Prostate gland (tissue), 2 donors: ENCODE data around the gene TOR1AIP1. TPM values are rescaled to one million over a fixed set of nuclear protein-coding genes. Genes with fewer than 3 reads are reported as not detected.

Experiments used
- DNase-seq: peaks from one replicate; pipeline ENCODE4 v3.0.0-alpha.2; 2019; ENCODE audit warnings: low spot score
- H3K27ac ChIP-seq, 2 donors: fragments of 200-600 bp; sonication (generic); 2 replicates each; pipeline ENCODE4 v1.5.1; 2017 to 2019
- H3K27me3 ChIP-seq: fragments of 200-600 bp; sonication (generic); replicated peaks from 2 replicates; pipeline ENCODE4 v1.5.1; 2019; ENCODE audit not compliant: insufficient read depth
- H3K36me3 ChIP-seq, 2 donors: fragments of 200-600 bp; sonication (generic); 1 replicate in 1 of 2; 2 replicates in 1 of 2; pipeline versions ENCODE4 v1.5.1 to v1.8.1; 2017 to 2019
- H3K4me1 ChIP-seq: fragments of 200-600 bp; sonication (generic); replicated peaks from 2 replicates; pipeline ENCODE4 v1.5.1; 2019
- H3K4me3 ChIP-seq, 2 donors: fragments of 200-600 bp; sonication (generic); 2 replicates each; pipeline ENCODE4 v1.5.1; 2017 to 2019
- H3K9me3 ChIP-seq: fragments of 200-600 bp; sonication (generic); 2 replicates; pipeline ENCODE4 v1.5.1; 2017
- POLR2A ChIP-seq: fragments of 450-650 bp; IDR thresholded peaks from one replicate; pipeline ENCODE4 v1.6.1; 2016; ENCODE audit warnings: antibody characterized with exemption, mild to moderate bottlenecking
- POLR2AphosphoS5 ChIP-seq: sonication (generic); formaldehyde crosslinking; IDR thresholded peaks from one replicate; pipeline ENCODE4 v1.6.1; 2017; ENCODE audit warnings: antibody characterized with exemption
- WGBS: methylation state at CpG from one replicate; pipeline ENCODE4 v1.1.5; 2018; 5-methylcytosine and 5-hydroxymethylcytosine counted together
- intact Hi-C: fragments of 100-400 bp; cut with DNase I; formaldehyde crosslinking; loops from one replicate; pipeline ENCODE4 v1.14.2; 2022
- total RNA-seq, 2 donors: library from RNA; depleted of rRNA; stranded (reverse); fragments of >200 nt; gene quantifications; one replicate each; pipeline ENCODE4 v1.1.0, GENCODE V29; 2016
- TF ChIP-seq, protein P1 (sequence below), 4 experiments: fragments of 200-600 bp in 2 of 4; fragments of 450-650 bp in 2 of 4; sonication (generic) in 2 of 4; IDR thresholded peaks; 1 replicate in 3 of 4; 2 replicates in 1 of 4; pipeline ENCODE4 v1.5.1; 2016 to 2019; ENCODE audit warnings: antibody characterized with exemption in 4 of 4, mild to moderate bottlenecking in 2 of 4, moderate library complexity in 2 of 4

The TOR1AIP1 gene
- total RNA-seq, 2 donors from 2014 or later: 81.7 to 86.4 TPM

DNA sequence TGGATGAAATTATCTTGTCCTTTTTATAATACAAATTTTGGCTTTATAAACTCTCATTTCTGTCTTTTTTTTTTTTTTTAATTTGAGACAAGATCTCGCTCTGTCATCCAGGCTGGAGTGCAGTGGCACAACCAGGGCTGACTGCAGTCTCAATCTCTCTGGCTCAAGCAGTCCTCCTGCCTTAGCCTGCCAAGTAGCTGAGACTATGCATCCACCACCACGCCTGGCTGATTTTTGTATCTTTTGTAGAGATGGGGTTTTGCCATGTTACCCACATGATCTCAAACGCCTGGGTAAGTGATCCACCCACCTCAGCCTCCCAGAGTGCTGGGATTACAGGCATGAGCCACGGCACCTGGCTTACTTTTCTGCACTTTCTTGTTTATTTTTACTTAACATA, 7.5 kb downstream of the TOR1AIP1 start:
- DNase-seq: no peak
- Histone ChIP-seq H3K27me3 (no peaks in the 10 kb centered on the region), H3K4me3 (no peak overlapping the region), H3K36me3 (peaks cover 0 to 2% of the 10 kb centered on the region in 2 donors), H3K4me1 (no peaks in the 10 kb centered on the region), H3K27ac (no peak overlapping the region), H3K9me3 (no peaks in the 10 kb centered on the region)
- 79% methylated on average over 4 of the region's 4 CpGs for WGBS
- intact Hi-C loops: no loop called here
- TF ChIP-seq POLR2AphosphoS5 (no peak), POLR2A (no peak)
- TF ChIP-seq, protein P1, sequence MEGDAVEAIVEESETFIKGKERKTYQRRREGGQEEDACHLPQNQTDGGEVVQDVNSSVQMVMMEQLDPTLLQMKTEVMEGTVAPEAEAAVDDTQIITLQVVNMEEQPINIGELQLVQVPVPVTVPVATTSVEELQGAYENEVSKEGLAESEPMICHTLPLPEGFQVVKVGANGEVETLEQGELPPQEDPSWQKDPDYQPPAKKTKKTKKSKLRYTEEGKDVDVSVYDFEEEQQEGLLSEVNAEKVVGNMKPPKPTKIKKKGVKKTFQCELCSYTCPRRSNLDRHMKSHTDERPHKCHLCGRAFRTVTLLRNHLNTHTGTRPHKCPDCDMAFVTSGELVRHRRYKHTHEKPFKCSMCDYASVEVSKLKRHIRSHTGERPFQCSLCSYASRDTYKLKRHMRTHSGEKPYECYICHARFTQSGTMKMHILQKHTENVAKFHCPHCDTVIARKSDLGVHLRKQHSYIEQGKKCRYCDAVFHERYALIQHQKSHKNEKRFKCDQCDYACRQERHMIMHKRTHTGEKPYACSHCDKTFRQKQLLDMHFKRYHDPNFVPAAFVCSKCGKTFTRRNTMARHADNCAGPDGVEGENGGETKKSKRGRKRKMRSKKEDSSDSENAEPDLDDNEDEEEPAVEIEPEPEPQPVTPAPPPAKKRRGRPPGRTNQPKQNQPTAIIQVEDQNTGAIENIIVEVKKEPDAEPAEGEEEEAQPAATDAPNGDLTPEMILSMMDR (IDR thresholded peaks at IDR 0.05): no peak

DNA sequence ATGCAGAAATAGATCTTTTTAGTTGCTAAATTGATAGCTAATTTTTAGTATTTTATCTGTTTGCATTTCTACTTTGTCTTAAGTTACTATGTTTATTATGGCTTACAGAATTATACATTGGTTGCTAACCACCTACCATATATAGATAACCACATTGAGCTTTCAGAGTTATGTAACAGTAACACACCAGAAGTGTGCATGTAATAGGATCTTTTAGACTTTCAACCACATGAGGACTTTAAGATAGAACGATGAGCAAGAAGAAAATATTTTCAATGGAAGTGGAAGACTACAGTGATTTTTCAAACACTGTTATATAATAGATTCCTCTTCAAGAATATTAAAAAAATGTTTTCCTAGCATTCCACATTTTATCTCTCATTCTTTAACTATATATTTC, 28.8 kb downstream of the TOR1AIP1 start:
- H3K4me3 ChIP-seq: no peak overlapping the region
- no peak overlapping the region for H3K27ac ChIP-seq
- H3K27me3 ChIP-seq: no peaks in the 10 kb centered on the region
- H3K9me3 ChIP-seq: no peaks in the 10 kb centered on the region
- peaks cover 0 to 4% of the 10 kb centered on the region in 2 donors for H3K36me3 ChIP-seq
- no peaks in the 10 kb centered on the region for H3K4me1 ChIP-seq
- DNase-seq: no peak
- intact Hi-C loops: no loop called here
- 67% methylated on average over 1 of the region's 1 CpG for WGBS
- TF ChIP-seq, protein P1 (IDR thresholded peaks at IDR 0.05): no peak
- no peak for TF ChIP-seq POLR2AphosphoS5
- TF ChIP-seq POLR2A: no peak

DNA sequence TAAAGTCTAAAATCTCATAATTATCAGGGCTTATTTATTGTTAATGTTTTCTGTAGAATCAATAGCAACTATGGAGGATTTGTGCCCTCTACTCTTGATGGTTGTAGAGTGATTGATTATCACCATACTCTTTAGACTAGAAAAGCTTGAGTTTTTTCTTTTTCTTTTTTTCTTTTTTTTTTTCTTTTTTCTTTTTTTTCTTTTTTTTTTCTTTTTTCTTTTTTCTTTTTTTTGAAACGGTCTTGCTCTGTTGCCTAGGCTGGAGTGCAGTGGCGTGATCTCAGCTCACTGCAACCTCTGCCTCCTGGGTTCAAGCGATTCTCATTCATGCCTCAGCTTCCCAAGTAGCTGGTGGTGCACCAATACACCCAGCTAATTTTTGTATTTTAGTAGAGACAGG, 29.7 kb downstream of the TOR1AIP1 start:
- intact Hi-C loops: no loop called here
- H3K4me1 ChIP-seq: no peaks in the 10 kb centered on the region
- no peaks in the 10 kb centered on the region for H3K9me3 ChIP-seq
- TF ChIP-seq POLR2A: no peak
- no peak for TF ChIP-seq POLR2AphosphoS5
- TF ChIP-seq, protein P1 (IDR thresholded peaks at IDR 0.05): no peak
- no peaks in the 10 kb centered on the region for H3K27me3 ChIP-seq
- H3K36me3 ChIP-seq: peaks cover 0 to 4% of the 10 kb centered on the region in 2 donors
- no peak for DNase-seq
- H3K4me3 ChIP-seq: no peak overlapping the region
- H3K27ac ChIP-seq: no peak overlapping the region
- WGBS: 100% methylated on average over 3 of the region's 3 CpGs

DNA sequence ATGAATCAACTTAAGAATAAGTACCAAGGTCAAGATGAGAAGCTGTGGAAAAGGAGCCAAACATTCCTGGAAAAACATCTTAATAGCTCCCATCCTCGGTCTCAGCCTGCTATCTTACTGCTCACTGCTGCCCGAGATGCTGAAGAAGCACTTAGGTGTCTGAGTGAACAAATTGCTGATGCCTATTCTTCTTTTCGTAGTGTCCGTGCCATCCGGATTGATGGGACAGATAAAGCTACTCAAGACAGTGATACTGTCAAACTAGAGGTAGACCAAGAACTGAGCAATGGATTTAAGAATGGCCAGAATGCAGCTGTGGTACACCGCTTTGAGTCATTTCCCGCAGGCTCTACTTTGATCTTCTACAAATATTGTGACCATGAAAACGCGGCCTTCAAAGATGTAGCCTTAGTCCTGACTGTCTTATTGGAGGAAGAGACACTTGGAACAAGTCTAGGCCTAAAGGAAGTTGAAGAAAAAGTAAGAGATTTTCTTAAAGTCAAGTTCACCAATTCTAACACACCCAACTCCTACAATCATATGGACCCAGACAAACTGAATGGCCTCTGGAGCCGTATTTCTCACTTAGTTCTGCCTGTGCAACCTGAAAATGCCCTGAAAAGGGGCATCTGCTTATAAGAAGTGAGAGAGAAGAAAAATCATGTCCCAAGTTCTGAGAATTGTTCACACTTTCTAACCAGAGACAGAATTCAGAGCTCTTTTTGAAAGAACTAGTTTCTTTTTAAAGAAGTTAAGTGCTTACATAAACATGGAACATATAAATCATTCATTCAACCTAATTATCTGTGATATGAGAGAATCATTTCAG, 35.7 kb downstream of the TOR1AIP1 start:
- WGBS: 83% methylated on average over 10 of the region's 10 CpGs
- no peaks in the 10 kb centered on the region for H3K36me3 ChIP-seq

More for the DNA sequence above, 35.7 kb downstream of the TOR1AIP1 start:
- DNase-seq: no peak
- TF ChIP-seq POLR2AphosphoS5 (no peak), POLR2A (no peak)
- TF ChIP-seq, protein P1 (IDR thresholded peaks at IDR 0.05): no peak
- no peak overlapping the region for H3K27ac ChIP-seq
- no peak overlapping the region for H3K4me3 ChIP-seq
- intact Hi-C loops: no loop called here
- H3K9me3 ChIP-seq: no peaks in the 10 kb centered on the region
- H3K4me1 ChIP-seq: no peaks in the 10 kb centered on the region
- H3K27me3 ChIP-seq: no peaks in the 10 kb centered on the region
